Gastrocnemius medialis (tissue), 4 donors: ENCODE measurements around the gene GGT6. TPM values are rescaled to one million over a fixed set of nuclear protein-coding genes. Genes with fewer than 3 reads are reported as not detected.

ENCODE experiments used
- ATAC-seq, 2 donors: fragments of 150-250 bp; one replicate each; pipeline ENCODE4 v1.9.1; 2016
- DNase-seq, 2 donors: peaks; one replicate each; pipeline ENCODE4 v3.0.0-alpha.2; 2019
- H3K27ac ChIP-seq, 4 donors: fragments of 200-600 bp; sonication (generic); 1 replicate in 1 of 4; 2 replicates in 3 of 4; pipeline ENCODE4 v1.5.1; 2016 to 2018; ENCODE audit warnings: mild to moderate bottlenecking in 2 of 4, moderate library complexity in 1 of 4
- H3K27me3 ChIP-seq, 3 donors: fragments of 200-600 bp; sonication (generic) in 2 of 3; 1 replicate in 1 of 3; 2 replicates in 2 of 3; pipeline versions ENCODE4 v1.5.1 to v1.6.0; 2016 to 2019; ENCODE audit warnings: mild to moderate bottlenecking in 1 of 3, moderate library complexity in 1 of 3
- H3K36me3 ChIP-seq, 2 donors: fragments of 200-600 bp; sonication (generic) in 1 of 2; one replicate each; pipeline ENCODE4 v1.5.1; 2017 to 2018
- H3K4me1 ChIP-seq, 2 donors: fragments of 200-600 bp; sonication (generic) in 1 of 2; one replicate each; pipeline ENCODE4 v1.5.1; 2016 to 2017; ENCODE audit warnings: mild to moderate bottlenecking in 2 of 2
- H3K4me3 ChIP-seq, 4 donors: fragments of 200-600 bp; sonication (generic) in 3 of 4; 1 replicate in 1 of 4; 2 replicates in 3 of 4; pipeline ENCODE4 v1.5.1; 2016 to 2019; ENCODE audit warnings: mild to moderate bottlenecking in 2 of 4
- H3K9me3 ChIP-seq, 3 donors: fragments of 200-600 bp; sonication (generic) in 2 of 3; 1 replicate in 1 of 3; 2 replicates in 2 of 3; pipeline ENCODE4 v1.5.1; 2016 to 2019
- POLR2A ChIP-seq, 2 donors: fragments of 450-650 bp; IDR thresholded peaks; one replicate each; pipeline ENCODE4 v1.6.1; 2017; ENCODE audit warnings: antibody characterized with exemption in 2 of 2, mild to moderate bottlenecking in 2 of 2, moderate library complexity in 2 of 2
- in situ Hi-C, 4 donors: fragments of 200-750 bp; cut with MboI; loops; one replicate each; pipeline versions ENCODE4 v1.15.0 to v1.8.0; 2017; ENCODE audit warnings: low sequenced_read_pairs in 4 of 4
- intact Hi-C: fragments of 100-400 bp; cut with DNase I; formaldehyde crosslinking; loops from one replicate; pipeline ENCODE4 v1.15.1; 2023; ENCODE audit warnings: low total_unique reads
- total RNA-seq, 4 donors: library from RNA; depleted of rRNA; stranded (reverse); fragments of >200 nt; gene quantifications; one replicate each; pipeline versions ENCODE4 v1.1.0 to v1.2.3, GENCODE V29; 2016
- TF ChIP-seq, protein P1 (sequence below), 5 experiments: fragments of 450-650 bp in 3 of 5; fragments of 200-600 bp in 2 of 5; sonication (generic) in 2 of 5; IDR thresholded peaks in 4 of 5; conservative IDR thresholded peaks in 1 of 5; 1 replicate in 4 of 5; 2 replicates in 1 of 5; pipeline ENCODE4 v1.5.1; 2016 to 2019; ENCODE audit warnings: antibody characterized with exemption in 5 of 5, mild to moderate bottlenecking in 3 of 5, moderate library complexity in 3 of 5

The GGT6 gene
- total RNA-seq, 4 donors from 2014 or later, result 0.63 TPM; not detected in 3

DNA sequence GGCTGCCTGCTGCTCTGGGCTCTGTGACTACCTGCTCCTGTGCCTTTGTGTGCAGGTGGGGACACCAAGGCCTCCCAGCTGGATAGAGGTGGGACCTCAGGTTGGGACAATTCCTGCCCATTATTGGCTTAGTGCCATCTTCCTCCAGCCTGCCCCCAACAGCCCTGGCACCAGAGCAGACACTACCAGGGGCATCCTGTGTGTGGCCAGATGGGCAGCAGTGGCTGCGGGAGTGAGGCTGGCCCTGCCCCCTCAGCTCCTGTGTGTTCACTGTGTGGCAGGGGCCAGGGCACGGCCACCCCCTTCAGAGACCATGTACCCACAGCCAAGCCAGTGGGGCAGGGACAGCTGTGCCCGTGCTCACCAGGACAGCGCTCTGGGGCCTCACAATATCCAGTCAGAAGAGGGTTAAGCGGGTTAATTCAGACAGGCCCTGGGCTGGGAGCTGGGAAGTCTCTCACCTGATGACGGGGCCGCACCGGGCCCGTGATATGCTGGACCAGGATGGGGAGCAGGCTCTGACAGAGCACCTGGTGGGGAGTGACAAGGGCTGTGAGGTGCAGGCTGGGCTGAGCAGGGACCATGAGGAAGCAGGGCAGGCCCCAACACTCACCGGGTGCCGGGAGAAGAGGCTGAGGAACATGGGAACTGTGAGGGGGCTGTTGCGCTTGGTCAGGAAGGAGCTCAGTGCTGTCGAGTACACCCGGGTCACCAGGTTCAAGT, 18.2 kb downstream of the GGT6 start:
- peaks cover 22 to 42% of the 10 kb centered on the region in 2 donors for H3K4me1 ChIP-seq
- no peak overlapping the region for H3K4me3 ChIP-seq
- peak overlapping the region; percentile 57 to 79 (median 70) for H3K27ac ChIP-seq
- ATAC-seq (no peak), DNase-seq (no peak)
- intact Hi-C loops, result no loop called here
- no peak for TF ChIP-seq POLR2A (IDR thresholded peaks at IDR 0.05)
- TF ChIP-seq, protein P1, sequence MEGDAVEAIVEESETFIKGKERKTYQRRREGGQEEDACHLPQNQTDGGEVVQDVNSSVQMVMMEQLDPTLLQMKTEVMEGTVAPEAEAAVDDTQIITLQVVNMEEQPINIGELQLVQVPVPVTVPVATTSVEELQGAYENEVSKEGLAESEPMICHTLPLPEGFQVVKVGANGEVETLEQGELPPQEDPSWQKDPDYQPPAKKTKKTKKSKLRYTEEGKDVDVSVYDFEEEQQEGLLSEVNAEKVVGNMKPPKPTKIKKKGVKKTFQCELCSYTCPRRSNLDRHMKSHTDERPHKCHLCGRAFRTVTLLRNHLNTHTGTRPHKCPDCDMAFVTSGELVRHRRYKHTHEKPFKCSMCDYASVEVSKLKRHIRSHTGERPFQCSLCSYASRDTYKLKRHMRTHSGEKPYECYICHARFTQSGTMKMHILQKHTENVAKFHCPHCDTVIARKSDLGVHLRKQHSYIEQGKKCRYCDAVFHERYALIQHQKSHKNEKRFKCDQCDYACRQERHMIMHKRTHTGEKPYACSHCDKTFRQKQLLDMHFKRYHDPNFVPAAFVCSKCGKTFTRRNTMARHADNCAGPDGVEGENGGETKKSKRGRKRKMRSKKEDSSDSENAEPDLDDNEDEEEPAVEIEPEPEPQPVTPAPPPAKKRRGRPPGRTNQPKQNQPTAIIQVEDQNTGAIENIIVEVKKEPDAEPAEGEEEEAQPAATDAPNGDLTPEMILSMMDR (IDR thresholded peaks at IDR 0.05 in 4 of 5, conservative IDR thresholded peaks at IDR 0.05 in 1 of 5), result no peak
- no peaks in the 10 kb centered on the region for H3K9me3 ChIP-seq
- peaks cover 0 to 66% of the 10 kb centered on the region in 2 donors for H3K36me3 ChIP-seq
- in situ Hi-C loops, result no loop called here
- H3K27me3 ChIP-seq, result no peaks in the 10 kb centered on the region

DNA sequence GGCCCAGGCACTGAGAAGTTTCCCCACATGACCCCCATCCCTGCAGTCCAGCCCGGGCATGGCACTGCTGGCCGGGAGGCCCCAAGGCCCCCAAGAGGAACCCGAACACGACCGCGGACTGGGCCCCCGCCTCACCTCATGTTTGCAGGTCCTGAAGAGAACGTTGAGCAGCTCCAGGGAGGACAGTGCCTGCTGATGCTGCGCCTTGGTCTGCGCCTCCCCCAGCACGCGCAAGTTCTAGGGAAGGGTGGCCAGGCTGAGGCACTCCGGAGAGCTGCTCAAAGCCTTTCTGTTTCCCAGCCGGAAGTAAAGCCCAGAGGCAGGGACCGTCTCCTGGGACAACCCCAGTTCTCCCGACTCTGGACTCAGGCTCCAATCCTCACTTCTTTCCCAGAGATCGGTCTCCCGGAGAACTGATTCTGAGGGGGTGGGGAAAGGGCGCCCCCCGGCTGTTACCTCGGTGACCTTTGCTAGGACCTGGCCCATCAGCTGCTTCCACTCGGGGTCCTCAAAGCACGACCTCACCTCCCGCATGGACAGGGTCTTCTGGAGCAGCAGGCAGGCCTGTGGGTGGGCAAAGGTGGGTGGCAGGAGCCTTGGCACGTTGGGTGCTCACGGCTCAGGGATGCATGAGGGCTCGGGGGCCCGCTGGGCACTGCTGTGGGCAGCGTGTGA, 18.9 kb downstream of the GGT6 start:
- intact Hi-C loops (no loop called here), in situ Hi-C loops (no loop called here)
- H3K4me3 ChIP-seq, result no peak overlapping the region
- H3K36me3 ChIP-seq, result peaks cover 0 to 59% of the 10 kb centered on the region in 2 donors
- H3K4me1 ChIP-seq, result peaks cover 29 to 48% of the 10 kb centered on the region in 2 donors
- H3K27ac ChIP-seq, result peak overlapping the region; percentile 57 to 79 (median 70)
- TF ChIP-seq, protein P1 (IDR thresholded peaks at IDR 0.05 in 4 of 5, conservative IDR thresholded peaks at IDR 0.05 in 1 of 5), result no peak
- no peak for TF ChIP-seq POLR2A (IDR thresholded peaks at IDR 0.05)
- H3K27me3 ChIP-seq, result no peaks in the 10 kb centered on the region
- ATAC-seq (peak; percentile 10 to 11), DNase-seq (no peak)
- no peaks in the 10 kb centered on the region for H3K9me3 ChIP-seq

DNA sequence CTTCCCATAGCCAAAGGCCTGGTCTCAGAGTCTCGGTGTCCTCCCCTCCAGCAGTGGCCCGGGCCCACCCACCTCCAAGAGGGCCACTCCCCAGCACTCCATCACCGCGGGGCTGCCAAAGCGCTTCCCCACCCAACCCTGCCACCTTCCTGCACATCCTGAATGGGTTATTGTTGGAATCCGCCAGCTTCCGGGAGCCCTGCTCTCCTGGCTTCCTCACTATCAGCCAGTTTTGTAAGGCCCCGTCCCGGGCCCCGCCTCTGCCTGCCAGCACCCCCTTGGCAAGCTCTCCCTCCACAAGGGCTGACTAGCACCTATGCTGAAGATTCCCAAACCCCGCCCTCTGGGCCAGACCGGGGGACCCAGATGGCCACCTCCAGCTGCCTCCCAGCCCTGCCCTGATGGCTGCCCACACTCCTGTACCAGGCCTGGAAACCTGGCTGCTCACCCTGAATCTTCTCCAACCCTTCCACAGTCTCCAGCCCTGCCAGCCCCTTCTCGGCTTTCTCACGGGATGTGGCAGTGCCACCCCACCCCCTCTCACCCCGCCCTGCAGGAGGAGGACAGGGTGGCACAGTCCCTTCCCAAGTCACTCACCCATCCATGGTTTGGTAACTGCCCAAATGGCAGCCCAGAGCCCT, 19.6 kb downstream of the GGT6 start:
- ATAC-seq (peak; percentile 69 to 71), DNase-seq (peak; percentile 75 to 86)
- peaks cover 35 to 54% of the 10 kb centered on the region in 2 donors for H3K4me1 ChIP-seq
- peaks cover 0 to 56% of the 10 kb centered on the region in 2 donors for H3K36me3 ChIP-seq
- TF ChIP-seq, protein P1 (IDR thresholded peaks at IDR 0.05 in 4 of 5, conservative IDR thresholded peaks at IDR 0.05 in 1 of 5), result no peak
- no peak for TF ChIP-seq POLR2A (IDR thresholded peaks at IDR 0.05)
- intact Hi-C loops (no loop called here), in situ Hi-C loops (no loop called here)
- H3K27ac ChIP-seq, result peak overlapping the region; percentile 57 to 79 (median 70)
- no peaks in the 10 kb centered on the region for H3K9me3 ChIP-seq
- no peak overlapping the region for H3K4me3 ChIP-seq
- H3K27me3 ChIP-seq, result no peaks in the 10 kb centered on the region

DNA sequence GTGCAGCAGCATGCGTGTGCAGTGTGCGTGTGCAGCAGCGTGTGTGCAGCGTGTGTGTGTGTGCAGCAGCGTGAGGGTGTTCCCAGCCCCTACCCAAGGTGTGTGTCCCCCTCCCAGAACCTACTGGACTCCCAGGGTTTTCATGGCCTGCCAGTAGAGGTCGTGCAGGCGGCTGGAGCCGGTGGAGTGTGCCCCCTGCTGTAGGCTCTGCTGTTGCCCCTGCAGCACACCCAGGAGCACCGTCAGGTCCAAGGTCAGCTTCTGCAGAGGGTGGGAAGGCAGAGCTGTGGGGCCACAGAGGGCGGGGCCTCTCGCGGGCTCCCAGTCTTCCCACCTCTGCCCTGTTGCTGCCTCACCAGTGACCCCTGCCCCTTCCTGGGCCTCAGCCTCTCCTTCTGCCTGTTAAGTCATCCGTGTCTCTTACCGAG, 20.1 kb downstream of the GGT6 start:
- no peaks in the 10 kb centered on the region for H3K9me3 ChIP-seq

More for the DNA sequence above, 20.1 kb downstream of the GGT6 start:
- Histone ChIP-seq H3K27me3 (no peaks in the 10 kb centered on the region), H3K27ac (peak overlapping the region; percentile 57 to 79 (median 70)), H3K4me1 (peaks cover 41 to 52% of the 10 kb centered on the region in 2 donors), H3K4me3 (no peak overlapping the region), H3K36me3 (peaks cover 0 to 53% of the 10 kb centered on the region in 2 donors)
- DNase-seq (no peak), ATAC-seq (no peak)
- no peak for TF ChIP-seq POLR2A (IDR thresholded peaks at IDR 0.05)
- TF ChIP-seq, protein P1 (IDR thresholded peaks at IDR 0.05 in 4 of 5, conservative IDR thresholded peaks at IDR 0.05 in 1 of 5), result peak in 2 of 5 experiments; percentile 8 to 33
- in situ Hi-C loops, result no loop called here
- intact Hi-C loops, result no loop called here
